A549 (cell line): ENCODE measurements around the gene ZBTB16. TPM values are rescaled to one million over a fixed set of nuclear protein-coding genes. Genes with fewer than 3 reads are reported as not detected.

Experiments used
- ATAC-seq, 2 experiments: fragments of 200-7000 bp in 1 of 2; fragments of >200 bp in 1 of 2; cut with Nextera tagmentation in 1 of 2; cut with Tn5 transposase in 1 of 2; 3 replicates each; pipeline versions ENCODE4 v1.8.0 to v1.9.1; 2018 to 2020; ENCODE audit warnings: mild to moderate bottlenecking in 1 of 2, moderate library complexity in 1 of 2
- CTCF ChIA-PET: fragments of 300-600 bp; sonication (Branson Sonifier 250); formaldehyde crosslinking; extraction: SDS; loops from one replicate; lab custom pipeline; 2021; ENCODE audit warnings: antibody characterized with exemption, inconsistent platforms; lab: Yijun Ruan, JAX
- POLR2A ChIA-PET: fragments of 350-600 bp; formaldehyde crosslinking; extraction: SDS; loops from one replicate; lab custom pipeline; 2021; ENCODE audit warnings: antibody characterized with exemption, inconsistent platforms; lab: Yijun Ruan, JAX
- DNase-seq, 2 experiments: peaks; one replicate each; pipeline versions ENCODE4 v3.0.0 to v3.0.0-alpha.2; 2011 to 2016; ENCODE audit warnings: low read depth in 1 of 2, low spot score in 1 of 2
- FAIRE-seq: peaks from 2 replicates; lab custom pipeline; 2011; peaks lifted over from hg19 to GRCh38; lab: Jason Lieb, UNC
- H3K27ac ChIP-seq, 2 experiments: fragments of >200 bp; sonication (Bioruptor Twin); formaldehyde crosslinking; 3 replicates each; pipeline ENCODE4 v1.5.1; 2016 to 2017
- H3K4me1 ChIP-seq: fragments of >200 bp; sonication (Bioruptor Twin); formaldehyde crosslinking; 3 replicates; pipeline ENCODE4 v1.6.1; 2016
- H3K4me2 ChIP-seq: fragments of >200 bp; sonication (Bioruptor Twin); formaldehyde crosslinking; 3 replicates; pipeline ENCODE4 v1.6.1; 2016
- H3K4me3 ChIP-seq: fragments of >200 bp; sonication (Bioruptor Twin); formaldehyde crosslinking; 3 replicates; pipeline ENCODE4 v1.5.1; 2016
- H3K9me3 ChIP-seq: fragments of >200 bp; sonication (Bioruptor Twin); formaldehyde crosslinking; 3 replicates; pipeline ENCODE4 v1.6.1; 2016
- BHLHE40 ChIP-seq: IDR thresholded peaks from 2 replicates; pipeline ENCODE4 v1.6.1; 2012; ENCODE audit warnings: low read depth, low read length, inconsistent platforms
- CHD4 ChIP-seq: fragments of 200-600 bp; sonication (generic); IDR thresholded peaks from 2 replicates; pipeline ENCODE4 v1.6.1; 2016; ENCODE audit warnings: antibody characterized with exemption, mild to moderate bottlenecking, borderline replicate concordance
- ESRRA ChIP-seq: fragments of 150-350 bp; IDR thresholded peaks from 2 replicates; pipeline ENCODE4 v1.6.1; 2014; ENCODE audit warnings: mild to moderate bottlenecking, low read length, borderline replicate concordance
- HEYL ChIP-seq: fragments of 250-450 bp; sonication (Bioruptor Pico); IDR thresholded peaks from 2 replicates; pipeline ENCODE4 v1.8.0; 2021; ENCODE audit warnings: mild to moderate bottlenecking, moderate library complexity
- HOXB13 ChIP-seq: fragments of 250-450 bp; sonication (Bioruptor Pico); IDR thresholded peaks from 2 replicates; pipeline ENCODE4 v1.5.0; 2020; ENCODE audit warnings: low read depth, mild to moderate bottlenecking, moderate library complexity
- JUN ChIP-seq, 2 experiments: fragments of >200 bp; sonication (Bioruptor Twin); formaldehyde crosslinking; IDR thresholded peaks; 2 replicates in 1 of 2; 3 replicates in 1 of 2; pipeline ENCODE4 v1.6.1; 2016 to 2017
- NR3C1 ChIP-seq: fragments of >200 bp; sonication (Bioruptor Twin); formaldehyde crosslinking; IDR thresholded peaks from 3 replicates; pipeline ENCODE4 v1.6.1; 2017
- PBX3 ChIP-seq: IDR thresholded peaks from 2 replicates; pipeline ENCODE4 v1.6.1; 2012
- PHF8 ChIP-seq: fragments of 200-600 bp; sonication (generic); IDR thresholded peaks from 2 replicates; pipeline ENCODE4 v1.6.1; 2016; ENCODE audit warnings: low read depth, mild to moderate bottlenecking, antibody characterized with exemption, moderate library complexity, borderline replicate concordance
- RFX5 ChIP-seq: fragments of 450-650 bp; IDR thresholded peaks from 2 replicates; pipeline ENCODE4 v1.7.1; 2014; ENCODE audit warnings: antibody characterized with exemption, mild to moderate bottlenecking, moderate library complexity
- RNF2 ChIP-seq: fragments of 200-600 bp; sonication (generic); IDR thresholded peaks from 2 replicates; pipeline ENCODE4 v1.6.1; 2016; ENCODE audit warnings: low read depth, mild to moderate bottlenecking, antibody characterized with exemption, moderate library complexity, borderline replicate concordance
- SREBF2 ChIP-seq: fragments of 450-650 bp; IDR thresholded peaks from 2 replicates; pipeline ENCODE4 v1.6.1; 2014; ENCODE audit warnings: mild to moderate bottlenecking, moderate library complexity
- ZC3H11A ChIP-seq: fragments of 450-650 bp; IDR thresholded peaks from 2 replicates; pipeline ENCODE4 v1.6.1; 2014; ENCODE audit warnings: antibody characterized with exemption, mild to moderate bottlenecking
- ZSCAN20 ChIP-seq: fragments of 250-450 bp; sonication (Bioruptor Pico); IDR thresholded peaks from 2 replicates; pipeline ENCODE4 v1.8.0; 2022; ENCODE audit warnings: mild to moderate bottlenecking, moderate library complexity
- WGBS: methylation state at CpG from one replicate; pipeline ENCODE4 v1.1.6; 2017; ENCODE audit errors: missing lambda C conversion rate; 5-methylcytosine and 5-hydroxymethylcytosine counted together
- polyA plus RNA-seq, 4 experiments: library from polyadenylated mRNA; depleted of rRNA in 3 of 4; stranded (reverse); fragments of >200 nt; fragmentation: RNase III in 1 of 4; extraction: RNeasy Plus Mini Kit Qiagen cat#74134 plus additional on column Dnase treatment in 1 of 4; gene quantifications; 2 replicates in 3 of 4; 3 replicates in 1 of 4; pipeline ENCODE4 v1.2.3, GENCODE V29; 2011 to 2017
- TF ChIP-seq, protein P1 (sequence below): fragments of 250-450 bp; sonication (Bioruptor Pico); IDR thresholded peaks from 2 replicates; pipeline ENCODE4 v1.5.0; 2021; ENCODE audit warnings: mild to moderate bottlenecking, moderate library complexity, borderline replicate concordance
- TF ChIP-seq, protein P2 (sequence below): fragments of 450-650 bp; IDR thresholded peaks from 2 replicates; pipeline ENCODE4 v1.6.1; 2014; ENCODE audit warnings: antibody characterized with exemption

The ZBTB16 gene
- polyA plus RNA-seq, 2 of the 4 experiments (the other 2 are of a cell fraction) = not detected

DNA sequence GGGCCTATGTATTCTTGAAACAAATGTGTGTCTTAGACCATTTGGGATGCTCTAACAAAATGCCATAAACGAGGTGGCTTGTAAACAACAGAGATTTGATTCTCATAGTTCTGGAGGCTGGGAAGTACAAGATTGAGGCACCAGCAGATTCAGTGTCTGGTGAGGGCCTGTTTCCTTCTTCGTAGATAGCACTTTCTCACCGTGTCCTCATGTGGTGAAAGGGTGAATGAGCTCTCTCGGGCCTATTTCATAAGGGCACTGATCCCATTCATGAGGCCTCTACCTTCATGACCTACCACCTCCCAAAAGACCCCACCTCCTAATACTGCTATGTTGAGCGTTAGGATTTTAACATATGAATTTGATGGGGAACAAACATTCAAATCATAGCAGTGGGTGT, 230.3 kb downstream of the ZBTB16 start:
- Histone ChIP-seq H3K4me2 (no peak overlapping the region), H3K27ac (peak overlapping the region; percentile 100)
- no peak for DNase-seq
- CTCF ChIA-PET = interaction anchor here (1.2 to 3.9 kb wide), 3 partner anchors 8 to 28 kb away, joined by 3 to 25 read pairs (median 3); no protein-coding TSS in a partner anchor
- TF ChIP-seq, protein P1, sequence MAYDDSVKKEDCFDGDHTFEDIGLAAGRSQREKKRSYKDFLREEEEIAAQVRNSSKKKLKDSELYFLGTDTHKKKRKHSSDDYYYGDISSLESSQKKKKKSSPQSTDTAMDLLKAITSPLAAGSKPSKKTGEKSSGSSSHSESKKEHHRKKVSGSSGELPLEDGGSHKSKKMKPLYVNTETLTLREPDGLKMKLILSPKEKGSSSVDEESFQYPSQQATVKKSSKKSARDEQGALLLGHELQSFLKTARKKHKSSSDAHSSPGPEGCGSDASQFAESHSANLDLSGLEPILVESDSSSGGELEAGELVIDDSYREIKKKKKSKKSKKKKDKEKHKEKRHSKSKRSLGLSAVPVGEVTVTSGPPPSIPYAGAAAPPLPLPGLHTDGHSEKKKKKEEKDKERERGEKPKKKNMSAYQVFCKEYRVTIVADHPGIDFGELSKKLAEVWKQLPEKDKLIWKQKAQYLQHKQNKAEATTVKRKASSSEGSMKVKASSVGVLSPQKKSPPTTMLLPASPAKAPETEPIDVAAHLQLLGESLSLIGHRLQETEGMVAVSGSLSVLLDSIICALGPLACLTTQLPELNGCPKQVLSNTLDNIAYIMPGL (CRISPR knock-in tag) = no peak
- TF ChIP-seq HEYL (CRISPR knock-in tag) = no peak
- TF ChIP-seq RNF2 = no peak
- no peak for TF ChIP-seq JUN (IDR thresholded peaks at IDR 0.05)
- TF ChIP-seq, all 56 proteins: peak for 0
- peaks cover 3% of the 10 kb centered on the region; the same call in 1 of the 3 replicates for H3K9me3 ChIP-seq
- no peak overlapping the region for H3K4me3 ChIP-seq
- POLR2A ChIA-PET = no interaction called here
- no peak for FAIRE-seq
- peaks cover 71% of the 10 kb centered on the region for H3K4me1 ChIP-seq
- no peak for ATAC-seq
- WGBS = 70% methylated on average over 5 of the region's 5 CpGs

- peak overlapping the region; percentile 100 for H3K27ac ChIP-seq
- ChIA-PET POLR2A (interaction anchor here (1.0 kb wide), 1 partner anchor 18 kb away, joined by 3 read pairs; no protein-coding TSS in a partner anchor), CTCF (interaction anchor here (0.9 to 3.9 kb wide), 4 partner anchors 9 to 65 kb away, joined by 3 to 25 read pairs (median 3); no protein-coding TSS in a partner anchor)
- TF ChIP-seq JUN (IDR thresholded peaks at IDR 0.05) (0 out of 5 replicates have a peak, but pooled peaks of 1 of the 2 experiments have one; percentile 18), PBX3 (no peak)
- peak overlapping the region; percentile 80 for H3K4me2 ChIP-seq
- peaks cover 67% of the 10 kb centered on the region for H3K4me1 ChIP-seq
- ATAC-seq (no peak), FAIRE-seq (no peak), DNase-seq (no peak)
- peaks cover 3% of the 10 kb centered on the region; the same call in 1 of the 3 replicates for H3K9me3 ChIP-seq
- no peak overlapping the region for H3K4me3 ChIP-seq
- 75% methylated on average over 2 of the region's 2 CpGs for WGBS
Observed at GRCh38 chr11:114290503-114291235, 231.2 kb downstream of the ZBTB16 start.

DNA sequence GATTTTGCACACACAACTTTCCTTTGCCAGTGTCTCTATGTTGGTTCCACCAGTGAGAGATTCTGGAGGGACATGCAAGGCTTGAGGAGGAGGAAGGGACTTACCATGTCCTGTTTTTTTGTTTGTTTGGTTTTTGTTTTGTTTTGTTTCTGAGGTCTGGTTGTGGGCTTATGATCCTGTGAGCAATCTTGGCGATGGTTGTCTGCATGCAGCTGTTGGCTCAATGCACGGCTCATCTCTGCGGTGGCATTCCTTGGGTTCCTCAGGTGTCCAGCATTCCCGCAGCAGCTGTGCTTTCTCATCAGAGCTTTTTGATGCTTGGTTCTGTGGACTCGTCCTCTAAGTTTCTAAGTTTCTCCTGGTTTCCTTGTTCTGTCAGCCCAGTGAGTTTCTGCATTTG, 231.9 kb downstream of the ZBTB16 start:
- H3K4me2 ChIP-seq = peak overlapping the region; percentile 80
- no peak for TF ChIP-seq ESRRA
- TF ChIP-seq RFX5 = no peak
- no peak for TF ChIP-seq PHF8
- TF ChIP-seq BHLHE40 = no peak
- TF ChIP-seq, protein P2, sequence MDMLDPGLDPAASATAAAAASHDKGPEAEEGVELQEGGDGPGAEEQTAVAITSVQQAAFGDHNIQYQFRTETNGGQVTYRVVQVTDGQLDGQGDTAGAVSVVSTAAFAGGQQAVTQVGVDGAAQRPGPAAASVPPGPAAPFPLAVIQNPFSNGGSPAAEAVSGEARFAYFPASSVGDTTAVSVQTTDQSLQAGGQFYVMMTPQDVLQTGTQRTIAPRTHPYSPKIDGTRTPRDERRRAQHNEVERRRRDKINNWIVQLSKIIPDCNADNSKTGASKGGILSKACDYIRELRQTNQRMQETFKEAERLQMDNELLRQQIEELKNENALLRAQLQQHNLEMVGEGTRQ = no peak
- no peak for TF ChIP-seq SREBF2
- no peak for TF ChIP-seq PBX3
- no peak for TF ChIP-seq ZC3H11A
- TF ChIP-seq NR3C1 = no peak
- TF ChIP-seq ZSCAN20 (CRISPR knock-in tag) = no peak
- TF ChIP-seq HOXB13 (CRISPR knock-in tag) = no peak
- no peak for TF ChIP-seq CHD4
- ChIA-PET POLR2A (interaction anchor here (0.6 to 1.0 kb wide), 2 partner anchors 13 to 17 kb away, joined by 3 read pairs; no protein-coding TSS in a partner anchor), CTCF (interaction anchor here (0.9 to 3.9 kb wide), 4 partner anchors 10 to 64 kb away, joined by 3 to 25 read pairs (median 3); no protein-coding TSS in a partner anchor)
- H3K27ac ChIP-seq = peak overlapping the region; percentile 100
- FAIRE-seq (no peak), DNase-seq (peak in 1 of 2 experiments; percentile 63), ATAC-seq (no peak)
- H3K4me3 ChIP-seq = peak overlapping the region; percentile 19; the same call in 1 of the 3 replicates
- H3K4me1 ChIP-seq = peaks cover 63% of the 10 kb centered on the region
- 6% methylated on average over 5 of the region's 5 CpGs for WGBS
- peaks cover 3% of the 10 kb centered on the region; the same call in 1 of the 3 replicates for H3K9me3 ChIP-seq
